Liver (tissue), 9 donors: Measurements from ENCODE around the gene FAM149B1. TPM values are rescaled to one million over a fixed set of nuclear protein-coding genes. Genes with fewer than 3 reads are reported as not detected.

ENCODE experiments used
- DNase-seq: peaks from one replicate; pipeline ENCODE4 v3.0.0-alpha.2; 2017; ENCODE audit warnings: low spot score
- H3K27ac ChIP-seq, 2 donors: one replicate each; pipeline ENCODE4 v1.7.0; 2013; ENCODE audit warnings: inconsistent platforms in 2 of 2, low read length in 2 of 2, control low read depth in 1 of 2, low read depth in 1 of 2, mild to moderate bottlenecking in 1 of 2
- H3K27me3 ChIP-seq, 4 donors: one replicate each; pipeline versions ENCODE4 v1.6.1 to v1.7.0; 2013; ENCODE audit warnings: low read length in 3 of 4, inconsistent platforms in 1 of 4, mild to moderate bottlenecking in 1 of 4, moderate library complexity in 1 of 4; ENCODE audit not compliant: control insufficient read depth in 4 of 4, insufficient read depth in 4 of 4
- H3K36me3 ChIP-seq, 4 donors: one replicate each; pipeline versions ENCODE4 v1.6.1 to v1.7.0; 2013; ENCODE audit warnings: low read length in 3 of 4, mild to moderate bottlenecking in 3 of 4, low read depth in 1 of 4, moderate library complexity in 1 of 4; ENCODE audit not compliant: control insufficient read depth in 4 of 4, insufficient read depth in 3 of 4
- H3K4me1 ChIP-seq, 4 donors: one replicate each; pipeline versions ENCODE4 v1.6.1 to v1.7.0; 2013; ENCODE audit warnings: low read length in 3 of 4, mild to moderate bottlenecking in 3 of 4, moderate library complexity in 1 of 4; ENCODE audit not compliant: control insufficient read depth in 4 of 4, insufficient read depth in 4 of 4
- H3K4me3 ChIP-seq, 3 donors: one replicate each; pipeline versions ENCODE4 v1.6.1 to v1.7.0; 2013; ENCODE audit warnings: low read length in 3 of 3, control low read depth in 1 of 3, low read depth in 1 of 3, mild to moderate bottlenecking in 1 of 3
- H3K9ac ChIP-seq, 2 donors: one replicate each; pipeline ENCODE4 v1.7.0; 2013; ENCODE audit warnings: low read length in 2 of 2, mild to moderate bottlenecking in 2 of 2, moderate library complexity in 2 of 2, control low read depth in 1 of 2, low read depth in 1 of 2
- H3K9me3 ChIP-seq, 4 donors: one replicate each; pipeline versions ENCODE4 v1.6.1 to v1.7.0; 2013; ENCODE audit warnings: low read length in 3 of 4; ENCODE audit not compliant: control insufficient read depth in 4 of 4
- CTCF ChIP-seq: fragments of 150-350 bp; IDR thresholded peaks from 2 replicates; pipeline ENCODE4 v1.5.1; 2017; ENCODE audit warnings: improper control_type of control experiment, low read depth, low read length; ENCODE audit not compliant: missing input control
- FOXA1 ChIP-seq: IDR thresholded peaks from 2 replicates; pipeline ENCODE4 v1.6.1; 2016; ENCODE audit warnings: antibody characterized with exemption
- FOXA2 ChIP-seq: IDR thresholded peaks from 2 replicates; pipeline ENCODE4 v1.6.1; 2016; ENCODE audit warnings: antibody characterized with exemption
- HNF4A ChIP-seq, 2 donors: conservative IDR thresholded peaks; 2 replicates each; pipeline ENCODE4 v1.6.1; 2016; ENCODE audit warnings: antibody characterized with exemption in 2 of 2, mild to moderate bottlenecking in 2 of 2
- JUND ChIP-seq, 2 donors: IDR thresholded peaks; 2 replicates each; pipeline ENCODE4 v1.6.1; 2016; ENCODE audit warnings: antibody characterized with exemption in 2 of 2
- NR2F2 ChIP-seq: IDR thresholded peaks from 2 replicates; pipeline ENCODE4 v1.6.1; 2016; ENCODE audit warnings: antibody characterized with exemption
- RAD21 ChIP-seq, 2 donors: IDR thresholded peaks; 2 replicates each; pipeline ENCODE4 v1.6.1; 2016; ENCODE audit warnings: antibody characterized with exemption in 2 of 2, mild to moderate bottlenecking in 2 of 2
- RXRA ChIP-seq, 2 donors: IDR thresholded peaks; 2 replicates each; pipeline ENCODE4 v1.6.1; 2017 to 2018; ENCODE audit warnings: antibody characterized with exemption in 2 of 2, mild to moderate bottlenecking in 1 of 2
- TAF1 ChIP-seq: conservative IDR thresholded peaks from 2 replicates; pipeline ENCODE4 v1.6.1; 2016; ENCODE audit warnings: antibody characterized with exemption, mild to moderate bottlenecking
- YY1 ChIP-seq: IDR thresholded peaks from 2 replicates; pipeline ENCODE4 v1.6.1; 2016; ENCODE audit warnings: antibody characterized with exemption, mild to moderate bottlenecking
- WGBS: extraction: QIAGEN DNeasy Blood & Tissue Kit; methylation state at CpG from one replicate; pipeline ENCODE4 v1.1.7; 2013; 5-methylcytosine and 5-hydroxymethylcytosine counted together
- polyA plus RNA-seq, 2 donors: library from polyadenylated mRNA; stranded (reverse) in 1 of 2; unstranded in 1 of 2; fragments of 200-250 nt in 1 of 2; fragments of >200 nt in 1 of 2; fragmentation: Nextera tagmentation in 1 of 2; extraction: Ambion mirVana in 1 of 2; gene quantifications; one replicate each; pipeline versions ENCODE4 v1.2.1 to v1.2.3, GENCODE V29; 2013 to 2015
- total RNA-seq, 2 donors: library from RNA; depleted of rRNA; stranded (reverse); fragments of >200 nt; gene quantifications; one replicate each; pipeline ENCODE4 v1.2.3, GENCODE V29; 2014
- TF ChIP-seq, protein P1 (sequence below): IDR thresholded peaks from 2 replicates; pipeline ENCODE4 v1.6.1; 2016; ENCODE audit warnings: antibody characterized with exemption
- TF ChIP-seq, protein P2 (sequence below): IDR thresholded peaks from 2 replicates; pipeline ENCODE4 v1.6.1; 2016; ENCODE audit warnings: antibody characterized with exemption, mild to moderate bottlenecking
- donor health status: healthy.
- donor health status: healthy.
- donor health status: healthy.
- donor health status: healthy.
- donor health status: healthy.

Gene FAM149B1
- total and polyA plus RNA-seq, 4 donors, result 7.3 to 12.9 (median 9.1) TPM

DNA sequence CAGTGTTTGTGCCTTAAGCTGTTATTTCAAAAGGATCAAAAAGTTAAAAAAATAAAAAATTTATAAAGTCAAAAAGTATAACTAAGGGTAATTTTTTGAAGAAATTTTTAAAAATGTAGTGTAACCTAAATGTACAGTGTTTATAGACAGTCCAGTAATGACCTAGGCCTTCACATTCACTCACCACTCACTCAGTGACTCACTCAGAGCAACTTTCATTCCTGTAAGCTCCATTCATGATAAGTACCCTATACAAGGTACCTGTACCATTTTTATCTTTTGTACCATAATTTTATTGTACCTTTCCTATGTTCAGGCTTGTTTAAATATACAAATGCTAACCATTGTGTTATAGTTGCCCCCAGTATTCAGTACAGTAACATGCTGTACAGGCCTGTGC, 57.6 kb downstream of the FAM149B1 start (continued):
- TF ChIP-seq YY1, result no peak

GRCh38 chr10:73226663-73227062, 58.7 kb downstream of the FAM149B1 start:
- Histone ChIP-seq H3K4me3 (no peak overlapping the region), H3K9me3 (no peaks in the 10 kb centered on the region), H3K9ac (no peak overlapping the region), H3K27ac (no peak overlapping the region), H3K27me3 (no peaks in the 10 kb centered on the region), H3K4me1 (no peaks in the 10 kb centered on the region), H3K36me3 (peaks cover 2 to 7% (median 3%) of the 10 kb centered on the region in 4 donors)
- TF ChIP-seq NR2F2 (no peak), FOXA2 (no peak), RAD21 (IDR thresholded peaks at IDR 0.05) (no peak), RXRA (IDR thresholded peaks at IDR 0.05) (no peak), TAF1 (no peak), CTCF (no peak), HNF4A (conservative IDR thresholded peaks at IDR 0.05) (no peak)
- DNase-seq, result no peak

DNA sequence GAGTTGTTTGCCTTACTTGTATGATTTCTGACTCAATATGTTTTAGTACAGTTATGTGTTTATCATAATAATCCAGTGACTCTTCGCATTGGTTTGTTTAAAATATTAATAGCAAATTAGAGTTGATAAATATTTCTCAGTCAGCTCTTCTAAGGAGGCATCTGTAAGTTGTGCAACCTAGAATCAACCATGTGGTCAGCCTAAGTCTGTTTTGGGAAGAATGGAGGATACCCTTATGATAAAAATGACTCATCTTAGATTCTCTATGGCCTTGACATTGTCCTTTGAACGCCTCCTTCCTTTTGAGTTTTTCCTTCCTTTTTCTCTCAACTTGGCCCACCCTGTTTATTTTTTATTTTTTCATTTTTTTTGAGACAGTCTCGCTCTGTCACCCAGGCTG, 60.3 kb downstream of the FAM149B1 start:
- Histone ChIP-seq H3K9me3 (no peaks in the 10 kb centered on the region), H3K4me3 (no peak overlapping the region), H3K9ac (no peak overlapping the region), H3K27ac (no peak overlapping the region), H3K4me1 (no peaks in the 10 kb centered on the region), H3K27me3 (no peaks in the 10 kb centered on the region), H3K36me3 (peaks cover 2 to 20% (median 5%) of the 10 kb centered on the region in 4 donors)
- TF ChIP-seq HNF4A (conservative IDR thresholded peaks at IDR 0.05) (no peak), FOXA2 (no peak), FOXA1 (no peak), RAD21 (IDR thresholded peaks at IDR 0.05) (no peak), TAF1 (no peak), CTCF (no peak), RXRA (IDR thresholded peaks at IDR 0.05) (no peak), YY1 (no peak)
- no peak for DNase-seq
- 91% methylated on average over 3 of the region's 3 CpGs for WGBS

DNA sequence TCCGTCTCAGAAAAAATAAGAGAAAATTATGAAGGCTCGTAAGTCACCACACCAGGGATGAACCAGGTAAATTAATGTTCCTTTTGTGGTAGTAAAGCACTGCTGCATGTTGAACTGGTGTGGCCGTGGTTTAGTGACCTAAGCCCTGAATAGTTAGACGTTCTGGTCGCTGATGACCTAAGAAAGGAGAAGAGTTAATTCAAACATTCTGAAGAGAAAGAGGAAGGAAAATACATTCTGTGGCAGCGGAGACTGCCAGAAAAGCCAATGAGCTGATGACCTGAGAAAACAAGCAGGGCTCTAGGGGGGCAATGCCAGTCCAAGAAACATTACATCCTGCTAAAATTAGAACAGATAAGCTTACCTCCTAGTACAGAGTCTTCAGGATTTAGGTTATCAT, 61.6 kb downstream of the FAM149B1 start:
- Histone ChIP-seq H3K27ac (no peak overlapping the region), H3K4me1 (no peaks in the 10 kb centered on the region), H3K27me3 (no peaks in the 10 kb centered on the region), H3K4me3 (no peak overlapping the region), H3K9ac (no peak overlapping the region), H3K36me3 (peaks cover 2 to 28% (median 7%) of the 10 kb centered on the region in 4 donors), H3K9me3 (no peaks in the 10 kb centered on the region)
- DNase-seq, result no peak
- 87% methylated on average over 6 of the region's 6 CpGs for WGBS
- no peak for TF ChIP-seq JUND (IDR thresholded peaks at IDR 0.05)
- TF ChIP-seq, protein P1, sequence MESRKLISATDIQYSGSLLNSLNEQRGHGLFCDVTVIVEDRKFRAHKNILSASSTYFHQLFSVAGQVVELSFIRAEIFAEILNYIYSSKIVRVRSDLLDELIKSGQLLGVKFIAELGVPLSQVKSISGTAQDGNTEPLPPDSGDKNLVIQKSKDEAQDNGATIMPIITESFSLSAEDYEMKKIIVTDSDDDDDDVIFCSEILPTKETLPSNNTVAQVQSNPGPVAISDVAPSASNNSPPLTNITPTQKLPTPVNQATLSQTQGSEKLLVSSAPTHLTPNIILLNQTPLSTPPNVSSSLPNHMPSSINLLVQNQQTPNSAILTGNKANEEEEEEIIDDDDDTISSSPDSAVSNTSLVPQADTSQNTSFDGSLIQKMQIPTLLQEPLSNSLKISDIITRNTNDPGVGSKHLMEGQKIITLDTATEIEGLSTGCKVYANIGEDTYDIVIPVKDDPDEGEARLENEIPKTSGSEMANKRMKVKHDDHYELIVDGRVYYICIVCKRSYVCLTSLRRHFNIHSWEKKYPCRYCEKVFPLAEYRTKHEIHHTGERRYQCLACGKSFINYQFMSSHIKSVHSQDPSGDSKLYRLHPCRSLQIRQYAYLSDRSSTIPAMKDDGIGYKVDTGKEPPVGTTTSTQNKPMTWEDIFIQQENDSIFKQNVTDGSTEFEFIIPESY, result no peak
- TF ChIP-seq, protein P2, sequence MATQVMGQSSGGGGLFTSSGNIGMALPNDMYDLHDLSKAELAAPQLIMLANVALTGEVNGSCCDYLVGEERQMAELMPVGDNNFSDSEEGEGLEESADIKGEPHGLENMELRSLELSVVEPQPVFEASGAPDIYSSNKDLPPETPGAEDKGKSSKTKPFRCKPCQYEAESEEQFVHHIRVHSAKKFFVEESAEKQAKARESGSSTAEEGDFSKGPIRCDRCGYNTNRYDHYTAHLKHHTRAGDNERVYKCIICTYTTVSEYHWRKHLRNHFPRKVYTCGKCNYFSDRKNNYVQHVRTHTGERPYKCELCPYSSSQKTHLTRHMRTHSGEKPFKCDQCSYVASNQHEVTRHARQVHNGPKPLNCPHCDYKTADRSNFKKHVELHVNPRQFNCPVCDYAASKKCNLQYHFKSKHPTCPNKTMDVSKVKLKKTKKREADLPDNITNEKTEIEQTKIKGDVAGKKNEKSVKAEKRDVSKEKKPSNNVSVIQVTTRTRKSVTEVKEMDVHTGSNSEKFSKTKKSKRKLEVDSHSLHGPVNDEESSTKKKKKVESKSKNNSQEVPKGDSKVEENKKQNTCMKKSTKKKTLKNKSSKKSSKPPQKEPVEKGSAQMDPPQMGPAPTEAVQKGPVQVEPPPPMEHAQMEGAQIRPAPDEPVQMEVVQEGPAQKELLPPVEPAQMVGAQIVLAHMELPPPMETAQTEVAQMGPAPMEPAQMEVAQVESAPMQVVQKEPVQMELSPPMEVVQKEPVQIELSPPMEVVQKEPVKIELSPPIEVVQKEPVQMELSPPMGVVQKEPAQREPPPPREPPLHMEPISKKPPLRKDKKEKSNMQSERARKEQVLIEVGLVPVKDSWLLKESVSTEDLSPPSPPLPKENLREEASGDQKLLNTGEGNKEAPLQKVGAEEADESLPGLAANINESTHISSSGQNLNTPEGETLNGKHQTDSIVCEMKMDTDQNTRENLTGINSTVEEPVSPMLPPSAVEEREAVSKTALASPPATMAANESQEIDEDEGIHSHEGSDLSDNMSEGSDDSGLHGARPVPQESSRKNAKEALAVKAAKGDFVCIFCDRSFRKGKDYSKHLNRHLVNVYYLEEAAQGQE, result no peak
- no peak for TF ChIP-seq TAF1
- TF ChIP-seq RXRA (IDR thresholded peaks at IDR 0.05), result no peak
- TF ChIP-seq FOXA1, result no peak
